T follicular helper cell (primary cell): ENCODE results near the gene CDC42SE2.
A peak's percentile ranks its signal among the peaks of the same experiment; 100 is the strongest.
"Not testable (repeated sequence)": the region's sequence is repeated elsewhere in the genome, so short reads cannot be mapped to it uniquely, and the experiment has no call there.

Experiments
- DNase-seq: peaks from one replicate; pipeline ENCODE4 v3.0.0-alpha.2; 2020; ENCODE audit warnings: low read depth

CDC42SE2 gene

GRCh38 chr5:131389869-131390265 lies 126.0 kb downstream of the CDC42SE2 start:
- DNase-seq = no peak

- DNase-seq = no peak
Measured at GRCh38 chr5:131392466-131393095, 128.7 kb downstream of the CDC42SE2 start.

- no peak for DNase-seq
Measured at GRCh38 chr5:131393498-131393968, 129.7 kb downstream of the CDC42SE2 start.

- DNase-seq = peak; percentile 41
Measured at GRCh38 chr5:131394128-131394527, 130.3 kb downstream of the CDC42SE2 start.

- DNase-seq = no peak
Measured at GRCh38 chr5:131396015-131396414, 132.2 kb downstream of the CDC42SE2 start.

- DNase-seq = no peak
Measured at GRCh38 chr5:131396630-131397273, 132.9 kb downstream of the CDC42SE2 start.

GRCh38 chr5:131399007-131399406 lies 135.2 kb downstream of the CDC42SE2 start:
- not testable (repeated sequence) for DNase-seq

GRCh38 chr5:131400585-131400984 lies 136.7 kb downstream of the CDC42SE2 start:
- no peak for DNase-seq

GRCh38 chr5:131405674-131406073 lies 141.8 kb downstream of the CDC42SE2 start:
- no peak for DNase-seq

- DNase-seq = no peak
Measured at GRCh38 chr5:131406076-131406475, 142.2 kb downstream of the CDC42SE2 start.

GRCh38 chr5:131406975-131407638 lies 143.3 kb downstream of the CDC42SE2 start:
- DNase-seq = no peak

- DNase-seq = no peak
Measured at GRCh38 chr5:131413605-131414559, 150.0 kb downstream of the CDC42SE2 start.

GRCh38 chr5:131416729-131417128 lies 152.9 kb downstream of the CDC42SE2 start:
- no peak for DNase-seq

GRCh38 chr5:131417240-131417869 lies 153.5 kb downstream of the CDC42SE2 start:
- DNase-seq = peak; percentile 80

- no peak for DNase-seq
Measured at GRCh38 chr5:131418846-131419245, 155.0 kb downstream of the CDC42SE2 start.

GRCh38 chr5:131419877-131420276 lies 156.0 kb downstream of the CDC42SE2 start:
- DNase-seq = no peak

GRCh38 chr5:131423056-131423455 lies 159.2 kb downstream of the CDC42SE2 start:
- DNase-seq = no peak

GRCh38 chr5:131426011-131426410 lies 162.2 kb downstream of the CDC42SE2 start:
- no peak for DNase-seq

GRCh38 chr5:131430794-131431193 lies 166.9 kb downstream of the CDC42SE2 start:
- DNase-seq = no peak

- DNase-seq = no peak
Measured at GRCh38 chr5:131431794-131432193, 167.9 kb downstream of the CDC42SE2 start.

- DNase-seq = no peak
Measured at GRCh38 chr5:131433109-131433508, 169.3 kb downstream of the CDC42SE2 start.
